Fibroblast of upper back skin (primary cell): Measurements from ENCODE around the gene AKAP6.

ENCODE experiments used
- DNase-seq: peaks from one replicate; pipeline ENCODE4 v3.0.0-alpha.2; 2013

Gene AKAP6

DNA sequence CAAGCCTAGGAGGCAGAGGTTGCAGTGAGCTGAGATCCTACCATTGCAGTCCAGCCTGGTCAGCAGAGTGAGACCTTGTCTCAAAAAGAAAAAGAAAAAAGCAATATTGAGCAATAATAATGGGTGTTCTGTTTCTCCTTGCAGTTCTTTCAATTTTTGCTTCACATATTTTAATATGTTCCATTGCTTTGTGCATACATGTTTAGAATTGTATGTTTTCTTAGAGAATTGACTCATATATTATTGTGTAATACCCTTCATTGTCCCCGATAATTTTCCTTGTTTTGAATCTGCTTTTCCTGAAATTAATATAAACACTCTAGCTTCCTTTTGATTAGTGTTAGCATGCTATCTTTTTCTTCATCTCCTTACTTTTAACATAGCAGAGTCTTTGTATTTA is 471.2 kb downstream of the AKAP6 start:
- DNase-seq = no peak

DNA sequence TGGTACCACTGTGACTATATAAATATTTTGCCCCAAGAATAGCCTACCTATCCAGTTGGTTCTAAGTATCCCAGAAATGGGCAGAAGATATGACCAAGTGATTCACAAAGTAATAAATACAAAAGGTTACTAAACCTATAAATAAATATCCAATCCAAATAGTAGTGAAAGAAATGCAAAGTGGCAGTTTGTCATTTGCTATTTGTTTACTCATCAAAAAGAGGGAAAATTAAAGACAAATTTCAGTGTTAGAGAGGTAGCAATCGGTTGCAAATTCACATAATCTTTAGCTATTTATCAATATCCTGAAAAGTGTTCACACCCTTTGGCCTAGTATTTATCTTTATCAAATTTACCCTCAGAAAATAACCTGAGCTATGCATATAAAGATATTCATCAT is 473.2 kb downstream of the AKAP6 start:
- no peak for DNase-seq

DNA sequence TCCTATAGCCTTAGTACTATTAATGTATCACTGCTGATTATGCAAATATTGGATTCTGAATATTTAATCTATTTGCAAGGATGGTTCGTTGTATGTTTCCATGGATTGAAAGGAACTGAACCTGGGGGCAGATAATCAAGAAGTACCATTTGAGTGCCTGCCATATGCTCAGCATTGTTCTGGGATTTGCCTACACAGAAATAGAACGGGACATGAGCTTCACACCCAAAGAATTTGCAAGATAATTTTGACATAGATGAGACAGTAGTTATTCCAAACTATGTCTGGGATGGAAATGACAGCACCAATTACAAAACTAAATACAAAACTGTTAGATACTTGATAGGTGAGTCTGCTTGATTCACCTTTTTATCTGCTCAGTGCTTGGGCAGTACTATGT is 476.9 kb downstream of the AKAP6 start:
- DNase-seq = no peak

DNA sequence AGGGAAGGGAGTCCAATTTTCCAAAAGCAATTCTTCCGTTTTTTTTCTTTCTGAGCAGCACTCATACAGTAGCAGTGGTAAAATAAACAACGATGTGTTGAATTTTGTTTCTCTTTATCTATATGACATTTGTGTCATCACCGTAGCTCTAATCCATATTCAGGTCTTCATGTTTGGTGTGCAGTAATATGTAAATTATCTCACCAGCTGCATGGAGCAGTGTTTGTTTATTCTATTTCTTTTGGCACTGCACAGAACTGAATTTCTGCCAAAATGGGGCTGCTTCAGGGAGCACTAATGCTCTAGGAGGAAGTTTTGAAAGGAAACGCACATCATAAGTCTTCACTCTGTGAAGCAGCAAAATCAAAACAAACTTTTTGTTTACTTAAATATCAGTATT is 479.5 kb downstream of the AKAP6 start:
- DNase-seq = peak; percentile 26

DNA sequence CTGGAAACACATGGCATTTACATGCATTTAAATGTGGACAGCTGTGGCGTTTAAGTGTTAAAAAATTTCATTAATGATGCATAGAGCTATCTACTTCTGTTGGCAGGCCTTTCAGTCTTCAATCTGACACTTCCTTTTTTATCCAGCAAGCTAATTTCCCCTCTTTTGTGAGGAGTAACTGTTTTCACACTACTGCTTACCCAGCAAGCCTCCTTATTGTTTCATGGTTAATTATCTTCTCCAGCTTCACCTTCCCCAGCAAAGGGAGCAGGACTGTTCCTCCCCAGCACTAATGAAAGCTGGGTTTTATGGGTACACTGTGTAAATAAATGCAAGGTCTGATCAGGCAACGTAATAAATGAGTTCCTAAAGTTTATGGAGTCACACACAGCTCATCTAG is 480.2 kb downstream of the AKAP6 start:
- DNase-seq = no peak

DNA sequence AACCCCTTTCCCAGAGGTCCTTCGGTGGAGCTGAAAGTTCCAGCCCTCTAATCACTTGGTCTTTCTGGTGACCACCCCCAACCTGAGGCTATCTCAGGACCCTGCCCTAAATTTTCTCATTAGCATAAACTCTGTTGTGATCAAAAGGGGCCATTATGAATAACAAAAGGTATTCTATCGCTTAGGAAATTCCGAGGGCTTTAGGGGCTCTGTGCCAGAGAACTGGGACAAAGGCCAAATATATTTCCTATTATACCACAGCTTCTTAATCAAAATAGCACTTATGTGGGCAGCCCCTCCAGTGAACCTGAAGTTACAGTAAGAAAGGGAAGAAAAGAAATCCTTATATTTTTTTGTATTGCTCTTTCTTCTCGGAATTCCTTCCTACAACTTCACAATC is 484.3 kb downstream of the AKAP6 start:
- DNase-seq = peak; percentile 3

DNA sequence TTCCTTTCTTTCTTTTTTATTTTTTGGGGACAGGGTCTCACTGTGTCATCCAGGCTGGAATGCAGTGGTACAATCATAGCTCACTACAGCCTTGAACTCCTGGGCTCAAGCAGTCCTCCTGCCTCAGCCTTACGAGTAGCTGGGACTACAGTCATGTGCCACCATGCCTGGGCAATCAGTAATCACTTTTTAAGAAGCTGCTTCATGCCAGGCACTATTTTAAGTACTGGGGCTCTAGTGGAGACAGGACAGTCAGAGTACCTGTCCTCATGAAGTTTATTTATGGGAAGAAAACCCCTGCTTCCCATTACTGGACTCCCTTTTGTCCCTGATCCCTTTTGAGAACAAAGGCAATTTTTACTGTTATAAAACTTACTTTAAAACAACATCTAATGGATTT is 485.6 kb downstream of the AKAP6 start:
- no peak for DNase-seq

DNA sequence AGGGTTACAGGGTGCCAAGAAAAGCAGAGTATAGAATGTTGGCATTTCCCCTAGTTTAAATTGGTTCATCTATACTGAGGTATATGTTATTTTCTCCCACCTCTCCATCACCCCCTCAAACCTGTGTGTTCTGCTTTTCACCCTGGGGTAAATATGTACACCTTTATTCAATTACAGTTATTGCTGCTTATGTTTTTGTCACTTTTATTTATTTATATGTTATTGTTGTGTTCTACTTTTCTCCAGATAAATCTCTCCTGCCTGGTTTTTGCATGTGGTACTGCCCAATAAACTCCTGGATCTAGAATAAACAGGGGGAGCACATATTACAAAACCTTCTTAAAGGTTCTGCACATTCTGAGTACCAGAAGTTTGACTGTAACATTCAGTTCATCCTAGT is 487.5 kb downstream of the AKAP6 start:
- DNase-seq = no peak

DNA sequence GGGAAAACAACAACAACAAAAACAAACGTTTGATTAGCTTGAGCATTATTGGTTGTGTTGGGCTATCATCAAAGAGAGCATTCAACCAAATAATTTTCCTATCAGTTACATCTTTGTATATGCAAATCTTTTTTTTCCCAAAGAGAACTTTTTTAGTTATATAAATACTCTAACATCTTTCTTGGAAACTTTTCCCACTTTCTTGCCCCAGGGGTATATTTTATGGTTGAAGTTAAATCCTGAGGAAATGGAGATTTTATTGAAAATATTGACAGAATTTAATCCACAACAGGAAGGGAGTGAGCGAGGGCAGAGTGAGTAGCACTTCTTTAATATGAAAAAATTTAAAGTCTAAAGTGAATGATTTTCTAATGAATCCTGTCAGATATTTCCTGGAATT is 488.7 kb downstream of the AKAP6 start:
- DNase-seq = no peak

DNA sequence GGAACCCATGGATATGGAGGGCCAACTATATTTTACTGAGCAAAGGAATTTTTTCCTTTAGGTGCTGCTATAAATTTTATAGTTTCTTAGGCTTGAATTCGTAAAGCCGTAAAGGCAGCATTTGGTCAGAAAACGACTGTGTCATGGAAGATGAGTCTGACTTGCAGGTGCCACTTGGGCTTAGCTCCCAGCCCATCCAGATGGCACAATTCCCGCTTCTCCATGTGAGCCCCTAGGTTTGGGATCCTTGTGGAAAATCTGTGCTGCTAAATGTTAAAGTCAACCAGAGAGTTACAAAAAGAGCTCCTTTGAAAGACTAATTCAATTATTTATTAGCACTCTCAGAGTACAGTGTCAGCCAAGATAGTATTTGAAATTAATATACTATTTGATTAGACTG is 489.5 kb downstream of the AKAP6 start:
- DNase-seq = no peak

DNA sequence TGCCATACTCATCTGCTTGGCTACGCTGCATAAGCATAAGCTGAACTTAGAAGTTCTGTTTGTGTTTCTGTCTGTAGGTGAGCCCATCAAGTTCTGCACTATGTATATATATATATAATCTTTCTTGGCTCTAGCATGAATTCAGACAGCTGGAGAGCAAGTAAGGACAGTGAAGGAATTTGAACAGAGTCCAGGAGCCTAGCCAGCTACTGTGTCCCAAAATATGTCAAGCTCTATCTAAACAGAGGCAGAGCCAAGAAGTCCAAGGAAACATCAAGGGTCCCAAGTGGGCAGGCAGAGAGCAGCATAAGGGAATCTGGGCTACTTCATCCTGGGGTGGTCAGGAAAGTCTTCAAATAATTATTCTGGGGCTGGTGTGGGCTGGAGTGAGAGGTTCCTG is 491.1 kb downstream of the AKAP6 start:
- peak; percentile 8 for DNase-seq

DNA sequence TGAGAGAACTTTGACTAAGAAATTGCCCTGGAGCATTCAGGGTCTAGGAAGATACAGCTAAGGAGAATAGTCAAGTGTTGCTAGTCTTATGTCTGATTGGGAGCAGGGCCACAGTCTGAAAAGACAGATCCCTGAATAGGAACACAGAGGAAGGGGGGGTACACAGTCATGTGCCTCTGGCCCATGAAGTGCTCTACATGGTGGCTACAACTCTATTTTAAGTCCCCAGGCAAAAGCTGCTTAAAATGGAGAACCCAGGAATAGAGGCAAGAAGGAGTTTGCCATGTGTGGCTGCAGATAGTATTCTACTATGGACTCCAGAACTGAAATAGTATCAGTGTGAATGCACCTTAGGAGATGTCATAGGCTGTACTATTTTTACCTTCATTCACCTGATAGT is 491.6 kb downstream of the AKAP6 start:
- no peak for DNase-seq

DNA sequence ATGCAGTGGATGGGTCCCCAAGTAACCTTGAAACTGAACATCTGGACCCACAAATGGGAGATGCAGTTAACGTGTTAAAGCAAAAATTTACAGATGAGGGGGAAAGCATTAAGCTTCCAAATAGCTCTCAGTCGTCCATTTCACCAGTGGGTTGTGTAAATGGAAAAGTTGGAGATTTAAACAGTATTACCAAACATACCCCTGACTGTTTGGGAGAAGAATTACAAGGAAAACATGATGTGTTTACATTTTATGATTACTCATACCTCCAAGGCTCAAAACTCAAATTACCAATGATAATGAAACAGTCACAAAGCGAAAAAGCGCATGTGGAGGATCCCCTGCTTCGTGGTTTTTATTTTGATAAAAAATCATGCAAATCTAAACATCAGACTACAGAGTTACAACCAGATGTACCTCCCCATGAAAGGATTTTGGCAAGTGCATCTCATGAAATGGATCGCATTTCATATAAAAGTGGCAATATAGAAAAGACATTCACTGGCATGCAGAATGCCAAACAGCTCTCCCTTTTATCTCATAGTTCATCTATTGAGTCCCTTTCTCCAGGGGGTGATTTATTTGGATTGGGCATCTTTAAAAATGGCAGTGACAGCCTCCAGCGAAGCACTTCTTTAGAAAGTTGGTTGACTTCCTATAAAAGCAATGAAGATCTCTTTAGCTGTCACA is 493.0 kb downstream of the AKAP6 start:
- DNase-seq = no peak

DNA sequence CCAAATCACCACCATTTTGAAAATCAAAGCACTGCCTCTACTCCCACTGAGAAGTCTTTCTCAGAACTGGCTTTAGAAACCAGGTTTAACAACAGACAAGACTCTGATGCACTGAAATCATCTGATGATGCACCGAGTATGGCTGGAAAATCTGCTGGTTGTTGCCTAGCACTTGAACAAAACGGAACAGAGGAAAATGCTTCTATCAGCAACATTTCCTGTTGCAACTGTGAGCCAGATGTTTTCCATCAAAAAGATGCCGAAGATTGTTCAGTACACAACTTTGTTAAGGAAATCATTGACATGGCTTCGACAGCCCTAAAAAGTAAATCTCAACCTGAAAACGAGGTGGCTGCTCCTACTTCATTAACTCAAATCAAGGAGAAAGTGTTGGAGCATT is 494.6 kb downstream of the AKAP6 start:
- DNase-seq = peak; percentile 5

DNA sequence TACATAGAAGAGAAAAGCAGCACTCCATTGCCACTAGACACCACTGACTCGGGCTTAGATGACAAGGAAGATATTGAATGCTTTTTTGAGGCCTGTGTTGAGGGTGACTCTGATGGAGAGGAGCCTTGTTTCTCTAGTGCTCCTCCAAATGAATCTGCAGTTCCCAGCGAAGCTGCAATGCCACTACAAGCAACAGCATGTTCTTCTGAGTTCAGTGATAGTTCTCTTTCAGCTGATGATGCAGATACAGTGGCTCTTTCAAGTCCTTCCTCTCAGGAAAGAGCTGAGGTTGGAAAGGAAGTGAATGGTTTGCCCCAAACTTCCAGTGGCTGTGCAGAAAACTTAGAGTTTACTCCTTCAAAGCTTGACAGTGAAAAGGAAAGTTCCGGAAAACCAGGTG is 495.1 kb downstream of the AKAP6 start:
- no peak for DNase-seq

DNA sequence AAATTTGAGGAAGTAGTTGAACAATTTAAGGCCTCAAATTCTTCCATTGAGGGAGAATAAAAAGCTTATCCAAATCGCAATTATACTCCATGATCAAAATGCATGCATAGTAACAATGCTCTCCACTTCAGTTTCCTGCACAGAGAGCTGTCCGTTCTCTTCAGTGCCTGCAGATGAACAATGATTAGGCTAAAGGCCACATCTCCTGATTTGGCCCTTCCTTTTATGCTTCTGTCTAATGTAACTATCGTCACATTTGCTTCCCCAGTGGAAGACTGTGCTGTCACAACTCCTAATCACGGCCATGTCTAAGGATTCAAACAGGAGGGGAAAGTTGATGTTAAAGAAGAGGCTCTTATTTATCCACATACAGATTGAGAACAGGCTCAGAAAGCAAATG is 496.0 kb downstream of the AKAP6 start:
- no peak for DNase-seq

DNA sequence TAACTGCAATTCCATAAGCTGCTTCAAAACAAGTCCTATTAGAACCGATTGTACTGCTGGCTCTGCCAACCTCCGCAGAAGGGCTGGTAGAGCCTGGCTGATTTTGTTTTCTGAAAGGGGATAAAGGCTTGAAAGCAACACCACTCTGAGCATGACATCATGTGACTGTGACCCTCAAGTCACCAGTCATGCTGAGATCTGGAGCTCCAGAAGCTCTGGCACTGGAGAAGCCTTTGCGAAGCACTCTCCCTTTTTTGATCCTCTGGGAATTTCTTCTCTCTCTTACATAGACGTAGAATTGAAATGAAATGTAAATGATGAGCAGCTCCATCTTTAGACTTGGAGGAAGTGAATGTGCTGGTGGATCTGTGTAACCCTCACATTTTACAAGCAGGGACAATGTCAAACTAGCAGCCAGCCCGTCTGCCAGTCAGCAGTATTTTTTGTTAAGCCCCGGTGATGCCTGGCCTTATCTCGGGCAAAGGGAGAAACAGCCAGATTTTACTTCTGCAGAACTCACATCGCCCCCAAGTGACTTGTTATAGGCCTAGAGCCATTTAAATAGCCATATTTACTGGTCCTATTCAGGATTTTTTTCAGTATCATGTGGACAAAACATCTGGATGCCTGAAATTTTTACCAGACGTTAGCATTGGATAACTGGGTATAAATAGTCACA is 497.4 kb downstream of the AKAP6 start:
- DNase-seq = peak; percentile 23

DNA sequence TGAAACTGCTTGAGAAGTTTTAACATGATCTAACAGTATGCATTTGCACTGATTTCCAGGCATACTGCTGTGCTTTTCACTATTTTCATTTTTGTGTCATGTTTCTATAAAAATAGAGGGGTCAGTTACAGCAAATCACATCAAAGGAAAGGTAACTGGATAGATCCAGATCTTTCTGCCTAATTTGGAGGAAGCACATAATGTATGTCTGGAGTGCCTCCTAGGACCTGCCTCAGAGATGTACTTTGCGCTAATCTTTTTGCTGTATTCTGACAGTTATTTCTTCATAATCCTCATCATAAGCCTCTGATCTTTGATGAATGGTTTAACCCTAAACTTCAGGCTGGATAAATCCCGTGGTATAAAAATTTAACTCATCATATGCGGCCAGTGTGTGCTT is 498.4 kb downstream of the AKAP6 start:
- no peak for DNase-seq

DNA sequence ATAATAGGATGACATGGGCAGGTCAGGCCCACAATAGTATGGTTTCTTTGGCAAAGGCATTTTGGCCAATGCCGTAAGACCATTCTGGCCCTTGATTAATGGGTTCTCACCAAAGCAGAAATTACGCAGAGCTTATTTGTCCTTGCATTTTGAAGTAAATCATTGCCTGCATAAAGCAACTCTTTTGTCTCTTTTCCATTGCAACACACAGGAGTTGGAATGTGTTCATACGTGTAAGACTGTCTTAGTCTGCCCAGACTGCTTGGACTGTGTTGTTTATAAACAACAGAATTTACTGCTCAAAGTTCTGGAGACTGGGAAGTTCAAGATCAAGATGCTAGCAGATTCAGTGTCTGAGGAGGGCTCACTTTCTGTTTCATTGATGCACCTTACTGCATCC is 506.8 kb downstream of the AKAP6 start:
- no peak for DNase-seq

DNA sequence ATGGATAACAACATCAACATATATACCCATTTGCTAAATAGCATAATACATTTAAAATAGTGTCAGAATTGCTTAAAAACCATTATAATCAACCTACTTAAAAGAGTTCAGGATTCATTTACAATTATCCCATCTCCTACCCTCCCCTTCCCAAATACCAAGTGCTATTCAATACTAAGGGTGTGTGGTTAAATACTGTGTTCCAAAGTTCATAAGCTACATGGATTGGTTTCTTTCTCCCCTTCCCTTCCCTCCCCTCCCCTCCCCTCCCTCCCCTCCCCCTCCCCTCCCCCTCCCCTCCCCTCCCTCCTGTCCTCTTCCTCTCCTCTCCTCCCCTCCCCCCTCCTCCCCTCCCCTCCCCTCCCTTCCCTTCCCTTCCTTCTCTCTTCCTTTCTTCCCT is 512.6 kb downstream of the AKAP6 start:
- DNase-seq = no peak

DNA sequence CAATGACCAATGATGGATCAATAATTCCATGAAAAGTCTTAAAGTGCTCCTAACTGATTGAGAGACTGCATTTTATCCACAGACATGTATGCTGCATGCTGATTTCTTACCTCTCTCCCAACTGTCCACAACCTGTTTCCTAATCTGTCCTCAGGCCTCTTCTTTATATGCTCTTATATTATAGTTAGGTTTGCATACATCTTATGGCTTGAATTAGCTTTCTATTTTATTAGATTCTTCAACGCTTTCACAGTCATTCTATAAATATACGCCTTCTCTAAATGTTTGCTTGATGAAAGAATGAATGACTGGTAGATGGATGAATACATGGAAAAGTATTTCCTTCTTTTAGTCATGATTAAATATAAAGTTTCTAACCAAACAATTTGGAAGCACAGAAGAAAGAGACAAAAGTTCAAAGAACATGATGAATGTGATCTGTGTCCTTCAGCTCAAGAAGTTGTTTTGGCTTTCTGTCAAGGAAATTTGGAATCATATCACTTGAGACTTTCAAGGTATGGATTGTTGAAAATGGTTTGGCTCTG is 517.8 kb downstream of the AKAP6 start:
- DNase-seq = peak; percentile 52

DNA sequence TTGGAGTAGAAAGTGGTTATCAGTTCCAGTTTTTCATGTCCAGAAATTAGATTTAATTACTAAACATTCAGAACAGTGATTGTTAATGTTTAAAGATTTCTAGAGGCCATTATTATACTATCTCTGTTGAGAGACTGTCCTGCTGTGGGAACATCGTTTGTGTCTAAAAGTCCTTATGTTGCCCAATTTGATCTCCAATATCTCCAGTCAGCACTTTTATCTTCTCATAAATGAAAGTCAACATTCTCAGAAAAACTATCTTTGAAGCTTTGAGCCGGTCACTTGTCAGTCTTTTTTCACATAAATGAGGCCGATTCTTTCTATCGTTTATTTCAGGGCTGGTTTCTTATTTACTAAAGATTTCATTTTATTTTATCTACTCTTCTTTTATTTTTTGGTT is 518.8 kb downstream of the AKAP6 start:
- DNase-seq = no peak

DNA sequence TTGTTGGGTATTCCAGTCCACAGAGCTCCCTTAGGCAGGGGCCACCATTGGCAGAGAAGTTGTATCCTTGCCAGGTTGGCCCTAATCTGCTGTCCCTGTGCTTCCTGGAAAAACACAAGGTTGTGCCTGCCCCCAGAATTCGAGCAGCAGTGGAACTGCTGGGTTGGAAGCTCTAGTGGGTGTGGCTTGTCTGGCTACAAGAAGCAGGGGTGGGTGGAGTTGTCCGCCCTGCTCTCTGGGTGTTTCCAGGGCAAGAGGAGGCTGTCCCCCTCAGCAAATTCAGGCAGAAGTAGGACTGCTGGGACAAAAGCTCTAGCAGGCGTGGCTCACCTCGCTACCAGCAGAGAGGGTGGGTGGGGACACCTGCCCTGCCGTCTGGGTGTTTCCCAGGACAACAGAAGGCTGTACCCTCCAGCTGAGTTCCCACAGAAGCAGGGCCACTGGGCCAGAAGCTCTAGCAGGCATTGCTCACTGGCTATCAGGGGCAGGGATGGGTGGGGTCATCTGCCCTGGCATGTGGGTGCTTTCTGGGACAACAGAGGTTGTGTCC is 536.8 kb downstream of the AKAP6 start:
- no peak for DNase-seq

DNA sequence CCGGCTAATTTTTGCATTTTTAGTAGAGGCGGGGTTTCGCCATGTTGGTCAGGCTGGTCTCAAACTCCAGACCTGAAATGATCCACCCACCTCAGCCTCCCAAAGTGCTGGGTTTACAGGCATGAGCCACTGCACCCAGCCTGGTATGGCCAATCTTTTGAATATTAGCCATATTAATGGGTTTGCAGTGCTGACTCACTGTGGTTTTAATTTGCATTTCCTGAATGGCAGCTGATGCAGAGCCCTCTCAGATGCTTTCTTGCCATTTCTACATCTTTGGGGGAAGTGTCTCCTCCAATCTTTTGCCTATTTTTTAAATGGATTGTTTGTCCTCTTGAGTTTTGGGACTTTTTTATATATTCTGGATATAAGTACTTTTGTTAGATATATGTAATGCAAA is 554.1 kb downstream of the AKAP6 start:
- DNase-seq = peak; percentile 23
